ENCODE results near the gene SLC49A3. TPM values are rescaled to one million over a fixed set of nuclear protein-coding genes. Genes with fewer than 3 reads are reported as not detected.

The SLC49A3 gene
- total RNA-seq, 1 experiment from 2014 or later, result 0.20 TPM

DNA sequence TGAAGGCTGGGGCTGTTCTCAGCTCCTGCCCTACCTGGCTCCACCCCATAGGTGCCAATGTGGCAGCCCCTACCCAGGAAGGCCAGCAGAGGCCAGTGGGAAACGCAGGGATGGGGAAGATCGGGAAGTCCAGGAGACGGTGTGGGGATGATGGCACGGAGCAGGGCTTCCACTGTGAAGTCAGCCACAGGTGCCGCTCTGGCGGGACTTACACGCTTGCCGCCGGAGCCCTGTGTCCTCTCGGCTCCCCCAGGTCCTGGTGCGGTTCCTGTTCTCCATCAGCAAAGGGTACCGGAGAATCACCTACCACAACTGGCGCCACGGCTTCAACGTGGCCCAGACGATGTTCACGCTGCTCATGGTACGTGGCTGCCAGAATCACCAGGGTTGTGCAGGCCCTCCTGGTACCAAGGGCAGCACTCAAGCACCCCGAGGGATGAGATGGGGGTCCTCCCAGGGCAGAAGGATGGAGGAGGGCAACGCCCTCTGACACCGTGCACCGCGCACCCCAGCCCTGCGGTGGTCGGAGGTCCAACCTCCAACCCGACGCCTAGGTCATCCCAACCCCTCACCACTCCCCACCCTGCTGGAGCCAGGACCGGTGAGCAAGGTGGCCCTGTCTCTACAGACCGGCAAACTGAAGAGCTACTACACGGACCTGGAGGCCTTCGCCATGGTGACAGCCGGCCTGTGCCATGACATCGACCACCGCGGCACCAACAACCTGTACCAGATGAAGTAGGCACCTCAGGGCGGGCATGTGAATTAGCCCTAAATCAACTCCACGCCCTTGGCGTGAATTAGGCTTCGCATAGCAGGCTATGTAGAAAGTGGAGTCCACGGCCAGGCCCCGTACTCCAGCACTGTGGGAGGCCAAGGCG is 26.8 kb downstream of the SLC49A3 start:
- Mint-ChIP-seq H3K27me3 (ENCODE audit: insufficient read depth, unreplicated experiment) (no peaks in the 10 kb centered on the region), H3K9me3 (ENCODE audit: unreplicated experiment) (peaks cover 12% of the 10 kb centered on the region), H3K27ac (ENCODE audit: unreplicated experiment) (no peak overlapping the region), H3K4me3 (ENCODE audit: unreplicated experiment) (no peak overlapping the region), H3K36me3 (ENCODE audit: insufficient read depth, unreplicated experiment) (no peaks in the 10 kb centered on the region), H3K4me1 (ENCODE audit: low read depth, unreplicated experiment) (no peaks in the 10 kb centered on the region)
- H3K4me1 ChIP-seq, result no peaks in the 10 kb centered on the region
- BruUV-seq (replicated peaks), result no TSS peak
- H3K36me3 ChIP-seq (ENCODE audit: control insufficient read depth, insufficient read depth, low read length), result no peaks in the 10 kb centered on the region
- intact Hi-C loops (cut with micrococcal nuclease; ENCODE audit: unreplicated experiment), result no loop called here
- ChIA-PET CTCF (no interaction called here), POLR2A (no interaction called here)
- no peak overlapping the region for H3K4me3 ChIP-seq (ENCODE audit: low read depth, low read length)
- no peaks in the 10 kb centered on the region; the same call in 1 of the 2 replicates for H3K9me3 ChIP-seq
- TF ChIP-seq, protein P1, sequence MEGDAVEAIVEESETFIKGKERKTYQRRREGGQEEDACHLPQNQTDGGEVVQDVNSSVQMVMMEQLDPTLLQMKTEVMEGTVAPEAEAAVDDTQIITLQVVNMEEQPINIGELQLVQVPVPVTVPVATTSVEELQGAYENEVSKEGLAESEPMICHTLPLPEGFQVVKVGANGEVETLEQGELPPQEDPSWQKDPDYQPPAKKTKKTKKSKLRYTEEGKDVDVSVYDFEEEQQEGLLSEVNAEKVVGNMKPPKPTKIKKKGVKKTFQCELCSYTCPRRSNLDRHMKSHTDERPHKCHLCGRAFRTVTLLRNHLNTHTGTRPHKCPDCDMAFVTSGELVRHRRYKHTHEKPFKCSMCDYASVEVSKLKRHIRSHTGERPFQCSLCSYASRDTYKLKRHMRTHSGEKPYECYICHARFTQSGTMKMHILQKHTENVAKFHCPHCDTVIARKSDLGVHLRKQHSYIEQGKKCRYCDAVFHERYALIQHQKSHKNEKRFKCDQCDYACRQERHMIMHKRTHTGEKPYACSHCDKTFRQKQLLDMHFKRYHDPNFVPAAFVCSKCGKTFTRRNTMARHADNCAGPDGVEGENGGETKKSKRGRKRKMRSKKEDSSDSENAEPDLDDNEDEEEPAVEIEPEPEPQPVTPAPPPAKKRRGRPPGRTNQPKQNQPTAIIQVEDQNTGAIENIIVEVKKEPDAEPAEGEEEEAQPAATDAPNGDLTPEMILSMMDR (IDR thresholded peaks at IDR 0.05; ENCODE audit: insufficient read depth in 1 of 2, low read depth in 1 of 2, low read length in 1 of 2, severe bottlenecking in 1 of 2, unreplicated experiment in 1 of 2), result no peak
- no peaks in the 10 kb centered on the region for H3K27me3 ChIP-seq (replicated peaks; ENCODE audit: control insufficient read depth, insufficient read depth, low read length)
- DNase-seq, result no peak

DNA sequence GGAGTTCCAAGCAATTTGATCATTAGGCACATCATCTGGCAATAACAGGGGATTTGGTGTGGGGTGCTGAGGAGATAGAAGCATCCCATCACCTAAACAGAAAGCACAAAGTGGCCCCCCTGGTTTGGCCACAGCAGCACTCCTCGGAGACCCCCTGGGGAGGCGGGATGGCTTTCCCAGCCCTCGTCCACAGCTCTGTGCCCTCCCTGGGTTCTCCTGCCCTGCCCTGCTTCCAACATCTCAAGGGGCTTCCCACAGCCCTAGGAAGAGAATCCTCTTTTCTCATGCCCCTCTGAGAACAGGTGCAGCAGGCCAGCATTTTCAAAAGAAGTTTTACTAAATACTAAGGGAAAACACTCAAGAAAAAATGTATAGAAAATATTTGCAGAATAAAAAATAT is 27.7 kb downstream of the SLC49A3 start:
- Histone ChIP-seq H3K4me1 (no peaks in the 10 kb centered on the region), H3K27me3 (replicated peaks; ENCODE audit: control insufficient read depth, insufficient read depth, low read length) (no peaks in the 10 kb centered on the region), H3K4me3 (ENCODE audit: low read depth, low read length) (no peak overlapping the region), H3K9me3 (no peaks in the 10 kb centered on the region; the same call in 1 of the 2 replicates), H3K36me3 (ENCODE audit: control insufficient read depth, insufficient read depth, low read length) (no peaks in the 10 kb centered on the region)
- intact Hi-C loops (cut with micrococcal nuclease; ENCODE audit: unreplicated experiment), result no loop called here
- no peaks in the 10 kb centered on the region for H3K27me3 Mint-ChIP-seq (ENCODE audit: insufficient read depth, unreplicated experiment)
- no peak overlapping the region for H3K4me3 Mint-ChIP-seq (ENCODE audit: unreplicated experiment)
- no TSS peak for BruUV-seq (replicated peaks)
- ChIA-PET CTCF (no interaction called here), POLR2A (no interaction called here)
- no peak overlapping the region for H3K27ac Mint-ChIP-seq (ENCODE audit: unreplicated experiment)
- TF ChIP-seq, protein P1 (IDR thresholded peaks at IDR 0.05; ENCODE audit: insufficient read depth in 1 of 2, low read depth in 1 of 2, low read length in 1 of 2, severe bottlenecking in 1 of 2, unreplicated experiment in 1 of 2), result no peak
- no peaks in the 10 kb centered on the region for H3K36me3 Mint-ChIP-seq (ENCODE audit: insufficient read depth, unreplicated experiment)
- peaks cover 12% of the 10 kb centered on the region for H3K9me3 Mint-ChIP-seq (ENCODE audit: unreplicated experiment)
- H3K4me1 Mint-ChIP-seq (ENCODE audit: low read depth, unreplicated experiment), result no peaks in the 10 kb centered on the region
- no peak for DNase-seq

DNA sequence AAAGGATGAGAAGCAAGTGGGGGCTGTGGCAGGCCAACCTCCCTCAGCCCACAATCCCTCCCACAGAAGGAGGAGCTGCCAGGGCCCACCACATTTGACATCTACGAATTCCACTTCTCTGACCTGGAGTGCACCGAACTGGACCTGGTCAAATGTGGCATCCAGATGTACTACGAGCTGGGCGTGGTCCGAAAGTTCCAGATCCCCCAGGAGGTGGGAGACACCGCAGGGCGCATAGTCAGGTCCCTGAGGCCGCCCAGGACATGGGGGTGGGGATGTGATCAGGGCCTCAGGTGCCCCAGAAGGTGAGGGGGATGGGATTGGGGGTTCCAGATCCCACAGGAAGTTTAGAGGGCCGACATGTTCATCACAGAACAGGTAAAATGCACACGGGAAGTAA is 28.6 kb downstream of the SLC49A3 start:
- H3K4me3 Mint-ChIP-seq (ENCODE audit: unreplicated experiment), result no peak overlapping the region
- intact Hi-C loops (cut with micrococcal nuclease; ENCODE audit: unreplicated experiment), result no loop called here
- no peaks in the 10 kb centered on the region for H3K36me3 Mint-ChIP-seq (ENCODE audit: insufficient read depth, unreplicated experiment)
- no peak overlapping the region for H3K27ac Mint-ChIP-seq (ENCODE audit: unreplicated experiment)
- Histone ChIP-seq H3K27me3 (replicated peaks; ENCODE audit: control insufficient read depth, insufficient read depth, low read length) (no peaks in the 10 kb centered on the region), H3K36me3 (ENCODE audit: control insufficient read depth, insufficient read depth, low read length) (no peaks in the 10 kb centered on the region), H3K9me3 (no peaks in the 10 kb centered on the region; the same call in 1 of the 2 replicates), H3K4me1 (no peaks in the 10 kb centered on the region), H3K4me3 (ENCODE audit: low read depth, low read length) (no peak overlapping the region)
- no peak for DNase-seq
- TF ChIP-seq, protein P1 (IDR thresholded peaks at IDR 0.05; ENCODE audit: insufficient read depth in 1 of 2, low read depth in 1 of 2, low read length in 1 of 2, severe bottlenecking in 1 of 2, unreplicated experiment in 1 of 2), result no peak
- no peaks in the 10 kb centered on the region for H3K4me1 Mint-ChIP-seq (ENCODE audit: low read depth, unreplicated experiment)
- no peaks in the 10 kb centered on the region for H3K27me3 Mint-ChIP-seq (ENCODE audit: insufficient read depth, unreplicated experiment)
- peaks cover 12% of the 10 kb centered on the region for H3K9me3 Mint-ChIP-seq (ENCODE audit: unreplicated experiment)
- ChIA-PET POLR2A (no interaction called here), CTCF (no interaction called here)
- no TSS peak for BruUV-seq (replicated peaks)
